ENCODE measurements around the gene GMEB2. TPM values are rescaled to one million over a fixed set of nuclear protein-coding genes. Genes with fewer than 3 reads are reported as not detected.
"Not testable (repeated sequence)": the region's sequence is repeated elsewhere in the genome, so short reads cannot be mapped to it uniquely, and the experiment has no call there.

The GMEB2 gene
- total RNA-seq, 6 donors from 2014 or later, result 10.1 to 12.9 (median 12.4) TPM

DNA sequence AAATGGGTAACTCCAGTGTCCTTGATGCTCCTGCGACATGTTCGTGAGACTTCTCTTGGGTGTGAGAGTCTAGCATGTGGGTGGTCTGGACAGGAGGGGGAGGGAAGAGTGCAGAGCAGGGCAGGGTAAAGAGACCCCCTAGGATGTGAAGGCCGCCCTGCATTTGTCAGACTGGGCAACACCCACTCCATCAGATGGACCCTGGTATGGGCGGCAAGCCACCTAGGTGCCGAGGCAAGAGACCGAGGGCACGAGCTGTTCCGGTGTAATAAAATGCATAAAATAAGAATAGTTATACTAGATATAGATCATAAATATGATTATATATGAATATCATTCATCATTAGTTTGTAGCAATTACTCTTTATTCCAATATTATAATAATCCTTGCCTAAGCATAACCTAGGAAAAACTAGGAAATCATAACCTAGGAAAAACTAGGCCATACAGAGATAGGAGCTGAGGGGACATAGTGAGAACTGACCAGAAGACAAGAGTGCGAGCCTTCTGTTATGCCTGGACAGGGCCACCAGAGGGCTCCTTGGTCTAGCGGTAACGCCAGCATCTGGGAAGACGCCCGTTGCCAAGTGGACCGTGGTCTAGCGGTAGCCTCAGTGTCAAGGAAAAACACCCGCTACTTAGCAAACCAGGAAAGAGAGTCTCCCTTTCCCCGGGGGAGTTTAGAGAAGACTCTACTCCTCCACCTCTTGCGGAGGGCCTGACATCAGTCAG is 12.9 kb downstream of the GMEB2 start:
- H3K4me1 ChIP-seq; H3K27ac ChIP-seq; H3K4me3 ChIP-seq; H3K9me3 ChIP-seq; ATAC-seq (ENCODE audit: low FRiP score in 2 of 2); H3K27me3 ChIP-seq: not testable (repeated sequence)
- TF ChIP-seq, protein P1, sequence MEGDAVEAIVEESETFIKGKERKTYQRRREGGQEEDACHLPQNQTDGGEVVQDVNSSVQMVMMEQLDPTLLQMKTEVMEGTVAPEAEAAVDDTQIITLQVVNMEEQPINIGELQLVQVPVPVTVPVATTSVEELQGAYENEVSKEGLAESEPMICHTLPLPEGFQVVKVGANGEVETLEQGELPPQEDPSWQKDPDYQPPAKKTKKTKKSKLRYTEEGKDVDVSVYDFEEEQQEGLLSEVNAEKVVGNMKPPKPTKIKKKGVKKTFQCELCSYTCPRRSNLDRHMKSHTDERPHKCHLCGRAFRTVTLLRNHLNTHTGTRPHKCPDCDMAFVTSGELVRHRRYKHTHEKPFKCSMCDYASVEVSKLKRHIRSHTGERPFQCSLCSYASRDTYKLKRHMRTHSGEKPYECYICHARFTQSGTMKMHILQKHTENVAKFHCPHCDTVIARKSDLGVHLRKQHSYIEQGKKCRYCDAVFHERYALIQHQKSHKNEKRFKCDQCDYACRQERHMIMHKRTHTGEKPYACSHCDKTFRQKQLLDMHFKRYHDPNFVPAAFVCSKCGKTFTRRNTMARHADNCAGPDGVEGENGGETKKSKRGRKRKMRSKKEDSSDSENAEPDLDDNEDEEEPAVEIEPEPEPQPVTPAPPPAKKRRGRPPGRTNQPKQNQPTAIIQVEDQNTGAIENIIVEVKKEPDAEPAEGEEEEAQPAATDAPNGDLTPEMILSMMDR (IDR thresholded peaks at IDR 0.05), result peak in 3 of 6 experiments; percentile 39 to 67 (median 64)
- peaks cover 0 to 48% (median 30%) of the 10 kb centered on the region in 4 donors for H3K36me3 ChIP-seq
- peak in 1 of 2 donors; percentile 38 for DNase-seq
- WGBS, 2 donors, result 82 to 84% methylated on average over 16 to 18 of the region's 18 CpGs

DNA sequence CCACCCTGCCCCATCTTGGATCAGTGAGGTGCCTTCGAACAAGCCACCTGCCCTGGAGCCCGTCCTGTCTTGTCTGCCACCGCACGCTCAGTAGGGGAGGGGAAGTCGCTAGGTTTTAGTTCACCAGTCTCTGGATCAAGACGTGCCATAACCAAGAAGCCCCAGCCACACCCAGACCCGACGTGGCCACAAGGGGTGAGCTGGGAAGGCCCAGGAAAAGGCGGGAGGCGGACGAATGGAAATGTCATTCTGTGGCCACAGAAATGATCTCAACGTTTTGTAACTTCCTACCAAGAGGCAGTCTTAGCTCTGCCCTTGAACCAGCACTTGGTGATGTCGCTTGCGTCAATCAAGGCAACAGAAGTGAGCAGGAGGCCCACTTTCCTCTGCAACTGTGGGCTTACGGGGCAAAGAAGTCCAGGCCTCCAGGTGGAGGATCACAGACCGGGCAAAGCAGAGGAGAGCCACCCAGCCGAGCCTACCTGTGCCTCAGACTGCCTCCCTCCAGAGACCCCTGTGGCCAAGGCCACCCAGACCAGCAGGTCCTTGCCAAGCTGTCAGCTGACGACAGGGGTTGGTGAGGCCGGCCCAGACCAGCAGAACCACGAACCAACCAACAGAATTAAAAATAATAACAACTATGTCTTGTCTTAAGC is 14.5 kb downstream of the GMEB2 start:
- H3K9me3 ChIP-seq, result no peaks in the 10 kb centered on the region
- no peaks in the 10 kb centered on the region for H3K4me1 ChIP-seq
- H3K27ac ChIP-seq, result peak overlapping the region in 2 of 4 donors; percentile 21 to 42
- no peaks in the 10 kb centered on the region for H3K27me3 ChIP-seq
- DNase-seq (peak in 1 of 2 donors; percentile 40), ATAC-seq (ENCODE audit: low FRiP score in 2 of 2) (peak; percentile 46 to 80)
- H3K36me3 ChIP-seq, result peaks cover 0 to 31% (median 18%) of the 10 kb centered on the region in 4 donors
- TF ChIP-seq EP300 (IDR thresholded peaks at IDR 0.05) (no peak), POLR2AphosphoS5 (IDR thresholded peaks at IDR 0.05) (peak in 1 of 2 donors; percentile 16)
- H3K4me3 ChIP-seq, result no peak overlapping the region
- WGBS, 2 donors, result 72 to 75% methylated on average over 18 to 20 of the region's 20 CpGs

DNA sequence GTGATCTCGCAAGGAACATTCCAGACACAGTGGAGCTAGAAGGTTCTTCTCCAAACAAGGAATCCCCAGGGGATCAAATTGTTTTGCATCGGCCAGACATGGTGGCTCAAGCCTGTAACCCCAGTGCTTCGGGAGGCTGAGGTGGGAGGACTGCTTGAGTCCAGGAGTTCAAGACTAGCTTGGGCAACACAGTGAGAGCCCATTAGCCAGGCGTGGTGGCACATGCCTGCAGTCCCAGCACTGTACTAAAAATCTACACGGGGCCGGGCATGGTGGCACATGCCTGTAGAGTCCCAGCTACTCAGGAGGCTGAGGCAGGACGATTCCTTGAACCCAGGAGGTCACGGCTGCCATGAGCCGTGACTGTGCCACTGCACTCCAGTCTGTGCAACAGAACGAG is 15.3 kb downstream of the GMEB2 start:
- TF ChIP-seq, protein P1 (IDR thresholded peaks at IDR 0.05), result no peak
- TF ChIP-seq EP300 (IDR thresholded peaks at IDR 0.05), result no peak
- TF ChIP-seq POLR2AphosphoS5 (IDR thresholded peaks at IDR 0.05), result no peak
- no peak for TF ChIP-seq POLR2A (IDR thresholded peaks at IDR 0.05)
- 91 to 94% methylated on average over 6 to 10 of the region's 10 CpGs for WGBS, 2 donors
- Histone ChIP-seq H3K9me3 (no peaks in the 10 kb centered on the region), H3K36me3 (peaks cover 0 to 24% (median 11%) of the 10 kb centered on the region in 4 donors), H3K27ac (no peak overlapping the region), H3K4me3 (no peak overlapping the region), H3K4me1 (peaks cover 0 to 2% (median under 1%) of the 10 kb centered on the region in 4 donors), H3K27me3 (no peaks in the 10 kb centered on the region)
- DNase-seq (no peak), ATAC-seq (ENCODE audit: low FRiP score in 2 of 2) (no peak)

DNA sequence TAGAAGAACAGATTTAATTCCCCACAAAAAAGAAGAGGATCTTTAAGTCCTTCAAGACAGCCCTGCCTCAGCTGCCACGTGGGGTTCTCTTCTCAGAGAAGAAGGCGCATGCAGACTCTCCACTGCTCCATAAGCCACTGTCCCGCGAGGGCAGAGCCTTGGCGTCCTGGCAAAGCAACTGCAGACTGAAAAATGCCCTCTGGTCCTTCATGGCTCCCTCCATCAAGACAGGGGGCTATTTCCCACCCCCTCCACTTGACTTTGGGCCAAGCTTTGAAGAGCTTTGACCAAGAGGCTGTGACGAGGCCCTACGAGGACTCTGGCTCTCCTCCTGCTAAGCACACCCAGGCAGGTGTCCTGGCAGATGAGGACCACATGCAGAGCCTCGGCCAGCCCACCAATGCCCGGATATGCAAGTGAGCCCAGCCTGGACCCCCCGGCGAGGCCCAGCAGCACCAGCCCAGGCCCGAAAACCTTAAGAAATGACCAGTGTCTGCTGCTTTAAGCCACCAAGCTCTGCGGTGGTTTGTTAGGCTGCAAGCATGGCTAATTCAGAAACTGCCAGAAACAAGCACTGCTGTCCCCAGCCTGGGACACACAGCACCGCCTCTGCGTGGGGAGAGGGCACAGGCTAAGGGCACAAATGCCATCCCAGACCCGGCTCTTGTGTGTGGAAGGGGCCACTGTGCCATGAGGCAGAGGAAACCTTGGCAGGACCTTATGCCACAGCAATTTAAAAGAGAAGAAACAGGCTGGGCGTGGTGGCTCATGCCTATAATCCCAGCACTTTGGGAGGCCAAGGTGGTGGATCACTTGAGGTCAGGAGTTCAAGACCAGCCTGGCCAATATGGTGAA is 16.1 kb downstream of the GMEB2 start:
- Histone ChIP-seq H3K4me1 (peaks cover 0 to 7% (median 2%) of the 10 kb centered on the region in 4 donors), H3K4me3 (no peak overlapping the region), H3K9me3 (no peaks in the 10 kb centered on the region), H3K27me3 (no peaks in the 10 kb centered on the region), H3K27ac (no peak overlapping the region), H3K36me3 (peaks cover 0 to 16% (median 5%) of the 10 kb centered on the region in 4 donors)
- TF ChIP-seq, protein P1 (IDR thresholded peaks at IDR 0.05), result no peak
- TF ChIP-seq EP300 (IDR thresholded peaks at IDR 0.05), result no peak
- no peak for TF ChIP-seq POLR2AphosphoS5 (IDR thresholded peaks at IDR 0.05)
- TF ChIP-seq POLR2A (IDR thresholded peaks at IDR 0.05), result no peak
- DNase-seq, result no peak
- 88 to 90% methylated on average over 10 to 15 of the region's 17 CpGs for WGBS, 2 donors
- ATAC-seq (ENCODE audit: low FRiP score in 2 of 2), result no peak

DNA sequence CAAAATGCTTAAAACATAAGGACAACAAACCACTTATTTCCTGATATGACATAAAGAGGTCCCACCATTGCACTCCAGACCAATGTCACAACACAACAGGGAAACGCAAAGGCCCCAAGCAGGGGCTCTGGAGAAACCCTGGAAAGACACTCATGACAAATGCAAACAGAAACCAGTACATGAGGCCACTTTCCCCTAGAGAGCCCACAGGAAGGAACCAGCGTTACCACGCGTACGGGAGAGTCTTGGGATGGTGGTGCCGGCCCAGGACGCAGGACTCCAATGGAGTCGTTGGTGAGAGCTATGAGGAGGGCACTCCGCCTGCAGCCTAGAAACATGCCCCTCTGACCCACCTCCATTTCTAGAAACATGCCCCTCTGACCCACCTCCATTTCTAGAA is 20.2 kb downstream of the GMEB2 start:
- H3K27me3 ChIP-seq, result no peaks in the 10 kb centered on the region
- TF ChIP-seq POLR2A (IDR thresholded peaks at IDR 0.05) (no peak), POLR2AphosphoS5 (IDR thresholded peaks at IDR 0.05) (no peak), EP300 (IDR thresholded peaks at IDR 0.05) (no peak)
- TF ChIP-seq, protein P1 (IDR thresholded peaks at IDR 0.05), result no peak
- no peaks in the 10 kb centered on the region for H3K9me3 ChIP-seq
- peaks cover 0 to 7% (median 2%) of the 10 kb centered on the region in 4 donors for H3K4me1 ChIP-seq
- DNase-seq (no peak), ATAC-seq (ENCODE audit: low FRiP score in 2 of 2) (peak in 1 of 2 donors; percentile 46)
- H3K4me3 ChIP-seq, result no peak overlapping the region
- WGBS, 2 donors, result 73 to 86% methylated on average over 9 of the region's 9 CpGs
- H3K36me3 ChIP-seq, result peaks cover 7 to 31% (median 13%) of the 10 kb centered on the region in 4 donors
- H3K27ac ChIP-seq, result no peak overlapping the region
